ENCODE data around the gene FCF1. TPM values are rescaled to one million over a fixed set of nuclear protein-coding genes. Genes with fewer than 3 reads are reported as not detected.

FCF1 gene
- polyA plus RNA-seq, 3 donors, result 14.8 to 22.6 (median 17.5) TPM

- no peaks in the 10 kb centered on the region for H3K27me3 ChIP-seq (ENCODE audit: control insufficient read depth in 2 of 2, insufficient read depth in 2 of 2, low read length in 2 of 2)
- intact Hi-C loops (cut with micrococcal nuclease), result no loop called here
- no peak overlapping the region for H3K27ac ChIP-seq (ENCODE audit: low read depth in 1 of 2, low read length in 2 of 2)
- H3K9me3 Mint-ChIP-seq, result no peaks in the 10 kb centered on the region
- TF ChIP-seq CTCF (IDR thresholded peaks at IDR 0.05), result no peak
- H3K9ac ChIP-seq (ENCODE audit: insufficient read depth, low read length, poor library complexity, severe bottlenecking), result no peak overlapping the region
- WGBS (ENCODE audit: insufficient coverage), result 100% methylated on average over 2 of the region's 2 CpGs
- no peak overlapping the region for H3K4me2 ChIP-seq (replicated peaks; ENCODE audit: extremely low read depth, low read length, poor library complexity, severe bottlenecking)
- H3K36me3 Mint-ChIP-seq, result peaks cover 97 to 98% of the 10 kb centered on the region in 2 donors
- no peak overlapping the region for H3K4me3 Mint-ChIP-seq
- no peaks in the 10 kb centered on the region for H3K9me3 ChIP-seq (replicated peaks in 1 of 2; ENCODE audit: control insufficient read depth in 1 of 2, insufficient read depth in 1 of 2, low read length in 2 of 2)
- no peaks in the 10 kb centered on the region for H3K4me1 ChIP-seq (ENCODE audit: control insufficient read depth in 1 of 2, insufficient read depth in 2 of 2, low read length in 2 of 2)
- H3K79me2 ChIP-seq (ENCODE audit: insufficient read depth, low read length), result no peaks in the 10 kb centered on the region
- peak overlapping the region in 1 of 7 donors; percentile 22 for H3K27ac Mint-ChIP-seq
- H3K4me1 Mint-ChIP-seq, result no peaks in the 10 kb centered on the region
- H3K36me3 ChIP-seq (replicated peaks in 1 of 2; ENCODE audit: control insufficient read depth in 1 of 2, insufficient read depth in 2 of 2, low read length in 2 of 2), result peaks cover 97 to 100% of the 10 kb centered on the region in 2 donors
- H3K27me3 Mint-ChIP-seq (ENCODE audit: low read depth in 3 of 3), result no peaks in the 10 kb centered on the region
- no peak overlapping the region for H3K4me3 ChIP-seq (replicated peaks in 1 of 3; ENCODE audit: low read depth in 2 of 3, low read length in 3 of 3)
- no peak overlapping the region for H2AFZ ChIP-seq (ENCODE audit: insufficient read depth, low read depth, low read length, poor library complexity, severe bottlenecking)
- no peak for DNase-seq
- no peaks in the 10 kb centered on the region for H4K20me1 ChIP-seq (ENCODE audit: insufficient read depth, low read length)
These were observed 48.2 kb upstream of the FCF1 start for GRCh38 chr14:74664717-74665116.

GRCh38 chr14:74667758-74668157 lies 45.2 kb upstream of the FCF1 start:
- no peaks in the 10 kb centered on the region for H3K4me1 Mint-ChIP-seq
- Histone ChIP-seq H2AFZ (ENCODE audit: insufficient read depth, low read depth, low read length, poor library complexity, severe bottlenecking) (no peak overlapping the region), H3K4me2 (replicated peaks; ENCODE audit: extremely low read depth, low read length, poor library complexity, severe bottlenecking) (no peak overlapping the region), H4K20me1 (ENCODE audit: insufficient read depth, low read length) (no peaks in the 10 kb centered on the region), H3K9me3 (replicated peaks in 1 of 2; ENCODE audit: control insufficient read depth in 1 of 2, insufficient read depth in 1 of 2, low read length in 2 of 2) (no peaks in the 10 kb centered on the region), H3K4me1 (ENCODE audit: control insufficient read depth in 1 of 2, insufficient read depth in 2 of 2, low read length in 2 of 2) (no peaks in the 10 kb centered on the region), H3K36me3 (replicated peaks in 1 of 2; ENCODE audit: control insufficient read depth in 1 of 2, insufficient read depth in 2 of 2, low read length in 2 of 2) (peaks cover 98 to 100% of the 10 kb centered on the region in 2 donors), H3K79me2 (ENCODE audit: insufficient read depth, low read length) (no peaks in the 10 kb centered on the region), H3K27me3 (ENCODE audit: control insufficient read depth in 2 of 2, insufficient read depth in 2 of 2, low read length in 2 of 2) (no peaks in the 10 kb centered on the region), H3K9ac (ENCODE audit: insufficient read depth, low read length, poor library complexity, severe bottlenecking) (no peak overlapping the region), H3K27ac (ENCODE audit: low read depth in 1 of 2, low read length in 2 of 2) (peak overlapping the region in 1 of 2 donors; percentile 17), H3K4me3 (replicated peaks in 1 of 3; ENCODE audit: low read depth in 2 of 3, low read length in 3 of 3) (no peak overlapping the region)
- DNase-seq, result no peak
- peaks cover 95% of the 10 kb centered on the region in 2 donors for H3K36me3 Mint-ChIP-seq
- no CpG with 5 or more reads among the region's 1 CpG for WGBS (ENCODE audit: insufficient coverage)
- H3K4me3 Mint-ChIP-seq, result no peak overlapping the region
- no peak for TF ChIP-seq CTCF (IDR thresholded peaks at IDR 0.05)
- no peak overlapping the region for H3K27ac Mint-ChIP-seq
- intact Hi-C loops (cut with micrococcal nuclease), result no loop called here
- no peaks in the 10 kb centered on the region for H3K27me3 Mint-ChIP-seq (ENCODE audit: low read depth in 3 of 3)
- H3K9me3 Mint-ChIP-seq, result no peaks in the 10 kb centered on the region
